Fibroblast of the aortic adventitia (primary cell): Measurements from ENCODE around the gene PHRF1. TPM values are rescaled to one million over a fixed set of nuclear protein-coding genes. Genes with fewer than 3 reads are reported as not detected.
A peak's percentile ranks its signal among the peaks of the same experiment; 100 is the strongest.

Source experiments
- DNase-seq: peaks from one replicate; pipeline ENCODE4 v3.0.0-alpha.2; 2010; ENCODE audit warnings: low read depth
- H3K4me3 ChIP-seq: 2 replicates; pipeline ENCODE4 v1.5.1; 2011; ENCODE audit warnings: low read depth, mild to moderate bottlenecking, control low read depth, low read length, moderate library complexity
- CTCF ChIP-seq: IDR thresholded peaks from 2 replicates; pipeline ENCODE4 v1.5.1; 2011; ENCODE audit warnings: mild to moderate bottlenecking, low read length, control low read depth, inconsistent platforms; ENCODE audit not compliant: insufficient read depth
- total RNA-seq: library from RNA; depleted of rRNA; stranded (reverse); fragments of >200 nt; gene quantifications from 2 replicates; pipeline ENCODE4 v1.2.3, GENCODE V29; 2012; ENCODE audit warnings: low replicate concordance

The PHRF1 gene
- total RNA-seq = 27.6 and 37.5 TPM in 2 replicates

DNA sequence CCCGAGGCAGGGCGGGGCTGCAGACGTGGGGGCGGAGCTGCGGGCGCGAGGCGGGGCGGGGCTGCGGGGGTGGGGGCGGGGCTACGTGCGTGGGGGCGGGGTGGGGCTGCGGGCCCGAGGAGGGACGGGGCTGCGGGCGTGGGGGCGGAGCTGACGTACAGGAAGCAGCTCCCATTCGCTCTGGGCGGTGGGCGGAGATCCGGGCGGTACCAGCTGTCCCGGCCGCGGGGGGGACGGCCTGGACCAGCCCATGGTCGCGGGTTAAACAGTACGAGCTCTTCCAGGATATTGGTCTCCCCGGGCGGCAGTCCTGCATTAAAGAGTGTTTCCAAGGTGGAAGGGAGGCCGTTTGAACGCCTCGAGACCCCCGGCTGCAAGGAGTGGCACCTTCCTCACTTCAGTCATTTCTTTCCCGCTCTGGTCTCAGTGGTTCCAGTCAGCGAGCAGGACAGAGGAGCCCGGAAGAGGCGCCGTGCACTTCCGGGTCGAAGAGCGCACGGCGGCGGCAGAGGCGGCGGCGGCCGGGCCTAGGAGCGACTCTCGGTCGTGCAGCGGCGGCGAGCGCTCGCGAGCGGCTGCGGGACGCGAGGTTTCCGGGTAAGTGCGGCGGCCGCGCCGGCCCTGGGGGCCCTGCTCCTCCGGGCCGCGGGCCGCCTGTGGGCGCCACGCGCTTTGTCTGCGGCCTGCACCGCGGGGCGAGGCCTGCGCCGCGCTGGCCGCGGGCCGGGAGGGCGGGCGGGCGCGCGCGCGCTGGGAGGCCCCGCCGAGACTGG is at the start of gene PHRF1:
TSS of gene PHRF1 (plus strand) at position 475 of the 773 bp plus-strand sequence. CDS start 5,043 bp downstream, outside the sequence.
- TF ChIP-seq CTCF = no peak
- peak; percentile 95 for DNase-seq
- peak within 1 kb of the TSS; percentile 98 for H3K4me3 ChIP-seq

DNA sequence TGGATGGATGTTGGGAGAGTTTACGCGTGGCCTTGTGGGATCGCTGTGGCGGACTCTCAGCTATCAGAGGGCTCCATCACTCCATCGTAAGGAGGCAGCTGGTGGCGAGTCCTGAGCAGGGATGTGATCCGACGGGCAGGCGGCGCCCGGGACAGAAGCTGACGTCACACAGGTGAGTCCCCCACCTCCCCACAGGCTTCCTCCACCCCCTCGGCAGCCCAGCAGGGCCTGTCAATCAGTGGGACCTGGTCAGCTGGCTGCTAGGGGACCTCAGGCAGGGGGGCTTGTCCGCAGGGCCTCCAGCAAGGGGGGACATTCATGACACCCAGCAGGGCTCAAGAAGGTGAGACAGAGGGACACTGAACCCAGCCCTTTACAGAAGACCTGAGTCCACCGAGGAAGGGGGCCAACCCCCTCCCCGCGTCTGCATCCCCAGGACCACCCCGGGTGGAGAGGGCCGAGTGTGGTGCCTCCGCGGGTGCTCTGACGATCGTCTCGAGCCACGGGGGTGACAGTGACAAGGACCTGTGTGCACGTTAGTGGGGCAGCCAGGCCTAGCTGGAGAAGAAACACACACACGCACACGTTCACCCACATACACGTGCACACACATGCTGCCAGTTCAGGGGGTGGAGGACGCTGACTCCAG is 48.0 kb upstream of the PHRF1 start:
- no peak for TF ChIP-seq CTCF
- DNase-seq = no peak

DNA sequence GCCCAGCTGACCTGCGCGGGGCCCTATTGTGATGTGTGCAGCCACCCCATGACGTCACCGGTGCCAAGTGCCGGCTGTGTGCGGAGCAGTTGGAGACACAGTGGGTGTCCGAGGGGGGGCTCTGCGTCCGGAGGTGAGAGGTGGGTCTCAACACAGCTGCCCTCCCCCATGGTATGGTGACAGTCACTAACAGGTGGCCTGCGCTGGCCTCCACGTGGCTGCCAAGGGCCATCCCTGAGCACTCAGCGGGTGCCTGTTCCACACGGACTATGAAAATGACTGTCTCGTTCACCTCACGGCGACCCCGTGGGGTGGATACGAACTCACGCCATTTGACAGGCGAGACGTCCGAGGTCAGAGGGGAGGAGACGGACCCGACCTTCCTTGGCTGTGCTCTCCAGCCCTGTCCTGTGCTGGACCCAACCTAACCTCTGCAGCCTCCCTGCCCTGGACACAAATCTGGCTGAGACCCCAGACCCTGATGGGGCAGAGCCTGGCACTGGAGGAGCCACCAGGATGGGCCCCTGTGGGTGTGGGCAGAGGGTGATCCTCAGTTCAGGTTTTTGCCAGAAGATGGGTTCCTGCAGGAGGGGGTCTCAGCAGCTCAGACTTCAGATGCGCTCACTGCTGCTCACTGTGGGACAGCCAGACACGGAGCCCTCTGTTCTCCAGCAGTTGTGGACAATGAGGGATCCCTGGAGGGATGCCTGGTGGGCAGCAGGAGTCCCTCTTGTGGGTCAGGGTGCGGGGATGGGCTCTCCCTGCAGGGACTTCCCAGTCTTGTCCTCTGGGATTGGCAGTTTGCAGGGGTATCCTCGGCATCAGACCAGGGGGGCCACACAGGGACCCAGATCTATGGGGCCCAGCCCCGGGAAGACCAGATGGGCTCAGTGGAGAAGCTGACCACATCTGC is 47.2 kb upstream of the PHRF1 start:
- DNase-seq = no peak
- no peak for TF ChIP-seq CTCF
- H3K4me3 ChIP-seq = no peak overlapping the region

More for the DNA sequence above, 48.0 kb upstream of the PHRF1 start:
- H3K4me3 ChIP-seq = no peak overlapping the region

DNA sequence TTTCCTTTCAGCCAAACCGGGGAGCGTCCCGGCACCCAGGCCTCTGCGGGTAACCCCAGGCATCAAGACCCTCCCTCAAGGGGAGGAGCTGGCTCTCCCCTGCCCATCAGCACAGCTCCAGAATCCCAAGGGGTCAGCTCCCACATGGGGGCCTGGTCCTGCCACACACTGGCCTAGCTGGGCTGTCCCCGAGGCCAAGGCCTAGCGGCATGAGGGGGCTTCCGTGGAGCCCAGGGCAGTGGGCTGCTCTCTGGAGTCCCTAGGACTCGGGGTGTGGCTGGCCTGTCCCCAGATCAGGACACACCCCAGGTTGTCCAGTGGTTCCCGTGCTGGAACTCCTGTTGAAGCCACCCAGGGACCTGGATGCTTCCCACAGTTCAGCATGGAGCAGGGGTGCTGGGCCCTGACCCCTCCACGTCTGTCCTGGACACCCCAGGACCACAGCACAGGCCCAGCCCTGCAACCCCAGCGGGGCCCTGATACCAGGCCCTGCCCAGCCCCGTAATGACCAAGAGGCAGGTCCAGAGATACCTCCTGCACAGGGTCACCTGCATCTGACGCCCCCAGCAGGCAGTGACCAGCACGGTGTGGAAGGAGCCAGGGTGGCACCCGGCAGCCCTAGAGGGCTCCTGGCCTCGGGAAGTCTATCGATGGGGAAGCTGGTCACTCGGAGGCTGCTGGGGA is 46.4 kb upstream of the PHRF1 start:
- no peak for DNase-seq
- no peak for TF ChIP-seq CTCF

DNA sequence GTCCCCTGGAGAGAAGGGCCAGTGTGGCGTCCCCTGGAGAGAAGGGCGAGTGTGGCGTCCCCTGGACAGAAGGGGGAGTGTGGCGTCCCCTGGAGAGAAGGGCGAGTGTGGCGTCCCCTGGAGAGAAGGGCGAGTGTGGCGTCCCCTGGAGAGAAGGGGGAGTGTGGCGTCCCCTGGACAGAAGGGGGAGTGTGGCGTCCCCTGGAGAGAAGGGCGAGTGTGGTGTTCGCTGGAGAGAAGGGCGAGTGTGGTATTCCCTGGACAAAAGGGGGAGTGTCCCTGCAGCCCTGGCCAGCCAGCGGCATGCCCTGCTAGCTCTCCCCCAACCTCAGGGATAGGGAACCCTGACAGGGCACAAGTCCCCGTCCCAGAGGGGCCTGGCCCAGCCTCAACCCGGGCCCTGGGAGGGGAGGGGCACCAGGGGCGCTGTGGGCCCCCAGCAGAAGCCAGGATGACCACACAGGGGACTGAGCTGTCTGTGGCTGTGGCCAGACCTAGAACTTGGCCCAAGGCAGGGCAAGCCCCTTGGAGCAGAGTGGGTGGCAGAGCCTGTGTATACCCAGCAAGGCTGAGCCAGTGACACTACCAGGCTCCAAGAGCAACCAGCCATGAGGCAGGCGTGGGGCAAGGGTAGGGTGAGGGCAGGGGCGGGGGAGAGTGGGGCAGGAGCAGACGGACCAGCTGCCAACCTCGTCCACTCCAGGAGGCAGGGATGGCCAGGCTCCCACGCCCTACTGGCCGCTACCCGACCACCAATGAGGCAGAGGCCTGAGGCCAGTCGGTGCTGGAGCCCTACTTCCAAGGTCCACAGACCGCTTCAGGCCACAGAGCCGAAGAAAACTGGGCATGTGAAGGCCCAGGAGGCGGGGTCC is 45.1 kb upstream of the PHRF1 start:
- no peak for DNase-seq
- no peak for TF ChIP-seq CTCF

More for the DNA sequence above, 46.4 kb upstream of the PHRF1 start:
- H3K4me3 ChIP-seq = no peak overlapping the region

More for the DNA sequence above, 45.1 kb upstream of the PHRF1 start:
- no peak overlapping the region for H3K4me3 ChIP-seq
